Mesendoderm (in vitro differentiated cells): ENCODE results near the gene GCHFR. TPM values are rescaled to one million over a fixed set of nuclear protein-coding genes. Genes with fewer than 3 reads are reported as not detected.

Experiments
- DNase-seq: peaks from one replicate; pipeline ENCODE4 v3.0.0; 2013
- H2AK5ac ChIP-seq: 2 replicates; pipeline ENCODE4 v1.6.1; 2013; ENCODE audit warnings: low read length, inconsistent platforms
- H2BK120ac ChIP-seq: 2 replicates; pipeline ENCODE4 v1.6.1; 2013; ENCODE audit warnings: low read depth, mild to moderate bottlenecking, low read length, moderate library complexity, mixed read lengths
- H2BK15ac ChIP-seq: replicated peaks from 2 replicates; pipeline ENCODE4 v1.6.1; 2013; ENCODE audit warnings: low read depth, mild to moderate bottlenecking, moderate library complexity
- H2BK5ac ChIP-seq: 2 replicates; pipeline ENCODE4 v1.6.1; 2013; ENCODE audit warnings: low read length, inconsistent platforms
- H3K18ac ChIP-seq: 2 replicates; pipeline ENCODE4 v1.6.1; 2013; ENCODE audit warnings: mild to moderate bottlenecking, low read length, mixed read lengths
- H3K23ac ChIP-seq: one replicate; pipeline ENCODE4 v1.6.1; 2013; ENCODE audit warnings: low read length
- H3K27ac ChIP-seq: 2 replicates; pipeline ENCODE4 v1.5.1; 2013; ENCODE audit warnings: low read depth, mild to moderate bottlenecking, inconsistent platforms, low read length, moderate library complexity
- H3K27me3 ChIP-seq: 2 replicates; pipeline ENCODE4 v1.6.1; 2013; ENCODE audit warnings: low read length, control low read depth, mild to moderate bottlenecking, inconsistent platforms; ENCODE audit not compliant: insufficient read depth, poor library complexity
- H3K36me3 ChIP-seq: 2 replicates; pipeline ENCODE4 v1.6.1; 2013; ENCODE audit warnings: low read length, inconsistent platforms; ENCODE audit not compliant: control insufficient read depth, insufficient read depth
- H3K4ac ChIP-seq: one replicate; pipeline ENCODE4 v1.6.1; 2013; ENCODE audit warnings: low read depth, mild to moderate bottlenecking, low read length, moderate library complexity
- H3K4me1 ChIP-seq: 2 replicates; pipeline ENCODE4 v1.6.1; 2013; ENCODE audit warnings: low read depth, low read length, inconsistent platforms; ENCODE audit not compliant: control insufficient read depth
- H3K4me2 ChIP-seq: 2 replicates; pipeline ENCODE4 v1.6.1; 2013; ENCODE audit warnings: low read length
- H3K4me3 ChIP-seq: 2 replicates; pipeline ENCODE4 v1.5.1; 2013; ENCODE audit warnings: mild to moderate bottlenecking, low read length
- H3K56ac ChIP-seq: one replicate; pipeline ENCODE4 v1.6.1; 2013; ENCODE audit warnings: low read length
- H3K79me1 ChIP-seq: 2 replicates; pipeline ENCODE4 v1.6.1; 2013; ENCODE audit warnings: low read length, inconsistent platforms
- H3K79me2 ChIP-seq: 2 replicates; pipeline ENCODE4 v1.6.1; 2013; ENCODE audit warnings: mild to moderate bottlenecking, low read length; ENCODE audit not compliant: control insufficient read depth, insufficient read depth
- H3K9ac ChIP-seq: 2 replicates; pipeline ENCODE4 v1.6.1; 2013; ENCODE audit warnings: low read length, inconsistent platforms
- H4K5ac ChIP-seq: one replicate; pipeline ENCODE4 v1.6.1; 2013; ENCODE audit warnings: low read length
- H4K8ac ChIP-seq: one replicate; pipeline ENCODE4 v1.6.1; 2013; ENCODE audit warnings: low read depth, mild to moderate bottlenecking, control low read depth, low read length, moderate library complexity
- WGBS: extraction: QIAGEN DNeasy Blood & Tissue Kit; methylation state at CpG from one replicate; pipeline ENCODE4 v1.1.7; 2013; ENCODE audit warnings: low lambda C conversion rate, missing lambda C conversion rate; ENCODE audit not compliant: insufficient coverage; ENCODE audit errors: extremely low coverage; 5-methylcytosine and 5-hydroxymethylcytosine counted together
- polyA plus RNA-seq, 2 experiments: library from polyadenylated mRNA; stranded (reverse); fragments of 200-250 nt; gene quantifications; one replicate each; pipeline ENCODE4 v1.2.3, GENCODE V29; 2013

GCHFR gene
- polyA plus RNA-seq (2013, experiment 1 of 2), result 14.0 TPM
- 13.5 TPM for polyA plus RNA-seq (2013, experiment 2 of 2)

- Histone ChIP-seq H2BK15ac (no peak within 1 kb of the TSS), H3K27ac (peak within 1 kb of the TSS; percentile 26), H4K5ac (no peak within 1 kb of the TSS), H2BK120ac (no peak within 1 kb of the TSS), H3K4me1 (peaks cover 9% of the 10 kb centered on the region), H3K4ac (no peak within 1 kb of the TSS), H3K9ac (peak within 1 kb of the TSS; percentile 76), H3K4me2 (peak within 1 kb of the TSS; percentile 82), H3K36me3 (no peaks in the 10 kb centered on the region), H4K8ac (peak within 1 kb of the TSS; percentile 95), H3K23ac (no peak within 1 kb of the TSS), H3K56ac (peak within 1 kb of the TSS; percentile 89), H3K79me2 (no peaks in the 10 kb centered on the region), H2BK5ac (no peak within 1 kb of the TSS), H2AK5ac (peak within 1 kb of the TSS; percentile 46), H3K79me1 (no peaks in the 10 kb centered on the region), H3K27me3 (no peaks in the 10 kb centered on the region), H3K4me3 (peak within 1 kb of the TSS; percentile 63), H3K18ac (peak within 1 kb of the TSS; percentile 44)
- DNase-seq, result peak; percentile 73
- no CpG with 5 or more reads among the region's 75 CpGs for WGBS
Observed at GRCh38 chr15:40763801-40764628, at the start of gene GCHFR. Gene GCHFR (plus strand): TSS chr15:40764068. CDS start chr15:40764181, 113 bp downstream.

DNA sequence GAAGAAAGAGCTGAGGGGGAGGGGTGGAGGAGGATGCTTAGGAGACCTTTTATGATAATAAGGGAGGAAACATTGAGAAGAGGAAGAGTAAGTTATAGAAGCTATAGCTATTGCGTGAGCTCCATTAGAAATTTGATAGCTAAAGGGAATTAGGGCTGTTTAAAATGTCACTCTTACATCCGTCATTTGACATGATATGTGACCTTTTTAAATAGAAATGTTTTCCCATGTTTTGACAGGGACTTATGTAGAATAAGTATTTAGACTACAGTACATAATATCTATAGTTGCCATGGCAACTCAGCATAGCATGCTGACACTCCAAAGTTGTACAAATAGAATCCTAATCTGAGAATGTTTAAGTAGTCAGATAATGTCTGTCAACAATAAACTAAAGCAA lies 49.7 kb upstream of the GCHFR start:
- Histone ChIP-seq H2BK15ac (no peak overlapping the region), H3K79me1 (no peaks in the 10 kb centered on the region), H2BK5ac (no peak overlapping the region), H3K27me3 (no peaks in the 10 kb centered on the region), H3K4me1 (no peaks in the 10 kb centered on the region), H2BK120ac (no peak overlapping the region), H3K36me3 (peaks cover 2% of the 10 kb centered on the region), H3K9ac (no peak overlapping the region), H4K8ac (no peak overlapping the region), H3K23ac (no peak overlapping the region), H3K18ac (no peak overlapping the region), H3K56ac (no peak overlapping the region), H3K4me2 (no peak overlapping the region), H3K79me2 (no peaks in the 10 kb centered on the region), H3K4me3 (no peak overlapping the region), H3K4ac (no peak overlapping the region), H2AK5ac (no peak overlapping the region), H3K27ac (no peak overlapping the region), H4K5ac (no peak overlapping the region)
- WGBS, result no CpG with 5 or more reads among the region's 2 CpGs
- no peak for DNase-seq

- H3K4me3 ChIP-seq, result no peak overlapping the region
- no peak overlapping the region for H4K8ac ChIP-seq
- H2BK15ac ChIP-seq, result no peak overlapping the region
- H2BK120ac ChIP-seq, result no peak overlapping the region
- H3K4me1 ChIP-seq, result no peaks in the 10 kb centered on the region
- H3K36me3 ChIP-seq, result peaks cover 2% of the 10 kb centered on the region
- no peaks in the 10 kb centered on the region for H3K79me2 ChIP-seq
- H2AK5ac ChIP-seq, result no peak overlapping the region
- no peak for DNase-seq
- H3K18ac ChIP-seq, result no peak overlapping the region
- no peaks in the 10 kb centered on the region for H3K27me3 ChIP-seq
- no peak overlapping the region for H3K4me2 ChIP-seq
- no peak overlapping the region for H3K4ac ChIP-seq
- H3K79me1 ChIP-seq, result no peaks in the 10 kb centered on the region
- no peak overlapping the region for H4K5ac ChIP-seq
- H3K27ac ChIP-seq, result no peak overlapping the region
- WGBS, result no CpG with 5 or more reads among the region's 6 CpGs
- no peak overlapping the region for H3K9ac ChIP-seq
- H3K23ac ChIP-seq, result no peak overlapping the region
- H3K56ac ChIP-seq, result no peak overlapping the region
- no peak overlapping the region for H2BK5ac ChIP-seq
Observed at GRCh38 chr15:40716165-40716564, 47.7 kb upstream of the GCHFR start.

GRCh38 chr15:40721701-40722100 lies 42.2 kb upstream of the GCHFR start:
- Histone ChIP-seq H3K4me1 (no peaks in the 10 kb centered on the region), H3K79me2 (no peaks in the 10 kb centered on the region), H2BK15ac (no peak overlapping the region), H4K5ac (no peak overlapping the region), H3K27ac (no peak overlapping the region), H4K8ac (no peak overlapping the region), H2BK5ac (no peak overlapping the region), H2AK5ac (no peak overlapping the region), H3K36me3 (peaks cover 2% of the 10 kb centered on the region), H3K18ac (no peak overlapping the region), H3K79me1 (no peaks in the 10 kb centered on the region), H3K9ac (no peak overlapping the region), H3K56ac (no peak overlapping the region), H3K23ac (no peak overlapping the region), H3K4me2 (no peak overlapping the region), H2BK120ac (no peak overlapping the region), H3K4ac (no peak overlapping the region), H3K27me3 (no peaks in the 10 kb centered on the region), H3K4me3 (no peak overlapping the region)
- no peak for DNase-seq
- WGBS, result no CpG with 5 or more reads among the region's 1 CpG

- Histone ChIP-seq H3K4ac (no peak overlapping the region), H2BK120ac (no peak overlapping the region), H3K36me3 (peaks cover 2% of the 10 kb centered on the region), H3K79me2 (no peaks in the 10 kb centered on the region), H3K9ac (no peak overlapping the region), H3K18ac (no peak overlapping the region), H2BK5ac (no peak overlapping the region), H3K27ac (no peak overlapping the region), H2BK15ac (no peak overlapping the region), H3K23ac (no peak overlapping the region), H4K8ac (no peak overlapping the region), H3K56ac (no peak overlapping the region), H2AK5ac (no peak overlapping the region), H3K79me1 (no peaks in the 10 kb centered on the region), H3K27me3 (no peaks in the 10 kb centered on the region), H4K5ac (no peak overlapping the region), H3K4me2 (no peak overlapping the region), H3K4me3 (no peak overlapping the region), H3K4me1 (no peaks in the 10 kb centered on the region)
- no CpG with 5 or more reads among the region's 4 CpGs for WGBS
- no peak for DNase-seq
Observed at GRCh38 chr15:40722354-40722753, 41.5 kb upstream of the GCHFR start.
